ENCODE results near the gene SNX32.

The SNX32 gene

DNA sequence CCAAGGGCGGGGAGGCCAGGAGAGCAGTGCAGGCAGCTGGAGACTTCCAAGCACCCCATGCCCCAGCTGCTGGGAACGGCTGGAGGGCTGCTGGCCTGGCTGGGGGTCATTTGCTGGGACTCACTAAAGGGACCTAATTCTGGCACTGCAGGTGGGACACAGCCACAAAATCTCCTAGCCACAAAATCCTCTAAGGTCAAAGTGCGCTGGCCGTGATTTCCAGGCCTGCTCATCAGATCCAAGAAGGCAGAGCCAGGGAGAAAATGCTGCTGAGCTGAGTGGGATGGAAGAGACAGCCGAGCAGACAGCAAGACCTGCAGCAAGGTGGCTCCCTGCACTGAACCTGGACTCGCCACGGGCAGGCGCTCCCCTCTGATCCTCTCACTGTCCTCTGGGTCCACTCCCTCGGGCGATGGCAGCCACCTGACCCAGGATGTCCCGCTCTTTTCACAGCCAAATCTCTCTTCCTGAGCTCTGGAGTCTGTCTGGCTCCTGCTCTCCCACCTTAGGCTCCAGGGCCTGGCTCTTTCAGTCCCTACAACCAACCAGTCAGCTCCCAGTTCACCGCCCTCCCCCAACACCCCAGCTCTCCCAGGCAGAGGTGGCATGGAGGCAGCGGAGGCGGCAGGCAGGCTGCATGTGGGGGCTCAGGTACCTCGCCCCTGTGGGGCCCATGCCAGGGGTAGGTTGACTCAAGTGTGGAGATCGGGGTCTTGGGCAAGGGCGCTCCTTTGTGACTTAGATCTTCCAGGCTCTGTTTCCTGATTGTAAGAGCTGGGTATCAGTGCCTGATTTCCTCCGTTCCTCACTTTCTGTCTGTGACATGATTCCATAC is 32.4 kb upstream of the SNX32 start:
- TF ChIP-seq, protein P1, sequence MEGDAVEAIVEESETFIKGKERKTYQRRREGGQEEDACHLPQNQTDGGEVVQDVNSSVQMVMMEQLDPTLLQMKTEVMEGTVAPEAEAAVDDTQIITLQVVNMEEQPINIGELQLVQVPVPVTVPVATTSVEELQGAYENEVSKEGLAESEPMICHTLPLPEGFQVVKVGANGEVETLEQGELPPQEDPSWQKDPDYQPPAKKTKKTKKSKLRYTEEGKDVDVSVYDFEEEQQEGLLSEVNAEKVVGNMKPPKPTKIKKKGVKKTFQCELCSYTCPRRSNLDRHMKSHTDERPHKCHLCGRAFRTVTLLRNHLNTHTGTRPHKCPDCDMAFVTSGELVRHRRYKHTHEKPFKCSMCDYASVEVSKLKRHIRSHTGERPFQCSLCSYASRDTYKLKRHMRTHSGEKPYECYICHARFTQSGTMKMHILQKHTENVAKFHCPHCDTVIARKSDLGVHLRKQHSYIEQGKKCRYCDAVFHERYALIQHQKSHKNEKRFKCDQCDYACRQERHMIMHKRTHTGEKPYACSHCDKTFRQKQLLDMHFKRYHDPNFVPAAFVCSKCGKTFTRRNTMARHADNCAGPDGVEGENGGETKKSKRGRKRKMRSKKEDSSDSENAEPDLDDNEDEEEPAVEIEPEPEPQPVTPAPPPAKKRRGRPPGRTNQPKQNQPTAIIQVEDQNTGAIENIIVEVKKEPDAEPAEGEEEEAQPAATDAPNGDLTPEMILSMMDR (IDR thresholded peaks at IDR 0.05; ENCODE audit: extremely low read depth, insufficient read depth, missing control alignments), result no peak
- in situ Hi-C loops (cut with MboI; ENCODE audit: low pct_unique_long_range_greater_than_20kb, low sequenced_read_pairs, unreplicated experiment), result no loop called here
- no peak for DNase-seq (ENCODE audit: low spot score)

DNA sequence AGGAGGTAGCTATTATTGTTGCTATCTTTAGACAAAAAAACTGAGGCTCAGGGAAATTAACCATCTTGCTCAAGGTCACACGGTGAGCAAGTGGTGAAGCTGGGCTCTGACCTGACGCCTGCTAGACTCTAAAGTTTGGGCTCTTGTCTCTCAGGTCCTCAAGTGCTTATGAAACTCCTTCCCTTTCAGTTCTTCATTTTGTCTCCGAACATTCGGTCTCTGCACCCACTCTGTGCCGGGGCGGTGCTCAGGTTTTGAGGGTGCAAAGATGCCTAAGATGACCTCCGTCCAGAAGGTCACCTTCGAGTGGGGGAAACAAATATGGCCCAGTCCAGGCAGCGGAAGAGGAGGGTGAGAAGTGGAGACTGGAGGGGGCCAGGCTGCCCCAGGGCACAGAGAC is 30.9 kb upstream of the SNX32 start:
- in situ Hi-C loops (cut with MboI; ENCODE audit: low pct_unique_long_range_greater_than_20kb, low sequenced_read_pairs, unreplicated experiment), result no loop called here
- TF ChIP-seq, protein P1 (IDR thresholded peaks at IDR 0.05; ENCODE audit: extremely low read depth, insufficient read depth, missing control alignments), result no peak
- DNase-seq (ENCODE audit: low spot score), result peak; percentile 79

DNA sequence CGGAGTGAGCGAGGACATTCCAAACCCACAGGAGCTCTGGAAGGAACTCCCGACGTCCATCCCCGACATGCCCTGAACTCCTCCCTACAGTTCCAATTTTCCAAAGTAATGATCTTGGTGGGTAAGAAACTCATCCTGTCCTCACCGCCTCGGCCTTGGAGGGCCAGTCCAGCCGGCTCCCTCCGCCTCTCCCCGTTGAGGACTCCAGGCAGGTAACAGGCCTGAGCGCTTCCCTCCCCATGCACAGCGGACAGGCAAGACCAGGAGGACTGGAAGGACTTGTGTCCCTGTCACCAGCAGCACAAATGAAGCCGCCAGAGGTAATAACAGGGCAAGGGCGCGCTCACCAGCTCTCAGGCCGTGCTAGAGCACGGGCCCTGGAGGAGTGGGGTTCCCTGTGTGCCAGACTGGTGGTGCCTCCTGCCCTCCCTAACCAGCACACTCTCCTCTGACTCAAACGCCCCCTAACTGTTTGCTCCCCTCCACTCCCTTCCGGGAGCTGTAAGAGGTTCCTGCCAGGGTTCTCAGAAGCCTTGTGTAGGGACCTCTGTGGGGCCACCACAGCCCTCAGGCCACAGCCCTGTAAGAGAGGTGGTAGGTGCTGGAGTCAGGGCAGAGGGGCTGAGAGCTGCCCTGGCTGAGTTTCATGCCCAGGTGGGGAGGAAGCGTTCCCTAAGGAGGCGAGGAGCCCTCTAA is 29.8 kb upstream of the SNX32 start:
- no peak for DNase-seq (ENCODE audit: low spot score)
- TF ChIP-seq, protein P1 (IDR thresholded peaks at IDR 0.05; ENCODE audit: extremely low read depth, insufficient read depth, missing control alignments), result no peak
- in situ Hi-C loops (cut with MboI; ENCODE audit: low pct_unique_long_range_greater_than_20kb, low sequenced_read_pairs, unreplicated experiment), result no loop called here

DNA sequence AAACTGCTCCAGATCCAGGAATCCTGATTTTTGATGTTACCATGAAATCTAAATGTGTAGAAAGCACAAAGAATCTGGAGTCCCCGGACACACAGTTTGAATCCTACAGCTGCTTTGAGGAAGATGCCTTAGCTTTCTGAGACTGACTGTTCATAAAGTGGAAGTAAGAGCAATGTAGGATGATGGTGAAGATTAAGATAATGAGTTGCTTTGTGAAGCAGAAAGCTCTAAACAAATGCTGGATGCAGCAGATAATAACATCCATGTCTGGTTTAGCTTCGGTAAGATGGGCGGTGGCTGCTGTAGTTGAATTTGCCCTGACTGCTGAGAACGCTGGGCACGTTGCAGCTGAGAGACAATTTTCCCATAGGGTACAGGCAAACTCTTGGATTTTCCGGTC is 26.8 kb upstream of the SNX32 start:
- TF ChIP-seq, protein P1 (IDR thresholded peaks at IDR 0.05; ENCODE audit: extremely low read depth, insufficient read depth, missing control alignments), result no peak
- in situ Hi-C loops (cut with MboI; ENCODE audit: low pct_unique_long_range_greater_than_20kb, low sequenced_read_pairs, unreplicated experiment), result no loop called here
- no peak for DNase-seq (ENCODE audit: low spot score)

DNA sequence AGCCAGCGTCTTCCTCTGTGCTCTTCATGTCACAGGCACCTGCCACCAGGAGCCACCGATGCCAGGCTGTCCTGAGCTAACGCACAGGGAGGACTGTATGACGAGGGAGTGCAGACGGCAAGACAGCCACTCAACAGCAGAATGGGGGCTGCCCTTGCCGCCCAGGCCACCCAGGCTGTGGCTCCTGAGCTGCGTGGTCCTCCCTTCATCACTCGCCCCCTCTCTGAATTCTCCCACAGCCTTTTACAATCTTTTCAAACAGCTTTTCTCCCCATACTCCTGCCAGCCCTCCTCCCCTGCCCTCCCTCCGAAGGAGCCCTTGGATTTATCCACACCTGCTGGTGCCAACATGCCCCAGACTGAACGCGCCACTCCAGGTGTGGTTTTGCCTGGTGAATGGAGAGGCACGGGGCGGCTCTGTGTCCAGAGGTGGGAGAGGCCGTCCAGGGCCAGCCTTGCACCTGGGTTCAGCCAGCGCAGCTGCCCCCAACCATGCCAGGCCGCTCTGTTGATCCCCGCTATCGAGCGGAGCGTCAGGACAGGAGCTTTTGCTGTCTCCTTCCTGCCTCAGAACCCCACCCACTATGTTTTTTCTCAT is 24.9 kb upstream of the SNX32 start:
- TF ChIP-seq, protein P1 (IDR thresholded peaks at IDR 0.05; ENCODE audit: extremely low read depth, insufficient read depth, missing control alignments), result no peak
- in situ Hi-C loops (cut with MboI; ENCODE audit: low pct_unique_long_range_greater_than_20kb, low sequenced_read_pairs, unreplicated experiment), result no loop called here
- DNase-seq (ENCODE audit: low spot score), result no peak

DNA sequence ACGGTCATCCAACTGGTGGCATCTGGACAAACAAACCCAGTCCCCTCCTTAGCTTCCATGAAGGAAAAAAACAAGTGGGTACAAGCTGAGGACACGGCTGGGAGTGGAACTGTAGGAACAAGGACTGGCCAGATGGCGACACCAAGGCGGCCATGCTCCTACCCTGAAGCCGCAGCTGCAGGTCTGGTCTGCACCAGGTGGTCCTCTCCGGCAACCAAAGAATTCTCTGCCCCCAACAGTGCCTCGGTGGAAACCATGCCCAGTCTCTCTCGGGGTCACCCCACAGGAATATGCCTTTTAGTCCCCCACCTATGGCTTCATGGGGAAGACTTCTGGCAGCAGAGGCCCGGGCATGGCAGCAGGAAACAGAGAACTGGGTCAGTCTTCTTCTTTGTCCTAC is 24.3 kb upstream of the SNX32 start:
- TF ChIP-seq, protein P1 (IDR thresholded peaks at IDR 0.05; ENCODE audit: extremely low read depth, insufficient read depth, missing control alignments), result no peak
- no peak for DNase-seq (ENCODE audit: low spot score)
- in situ Hi-C loops (cut with MboI; ENCODE audit: low pct_unique_long_range_greater_than_20kb, low sequenced_read_pairs, unreplicated experiment), result no loop called here
